Activated T-cell treated with anti-CD3 and anti-CD28 coated beads, Interleukin-2, amount 50 U/mL, for 4 hours (primary cell): ENCODE measurements around the gene NMT2. TPM values are rescaled to one million over a fixed set of nuclear protein-coding genes. Genes with fewer than 3 reads are reported as not detected.

Source experiments
- ATAC-seq, 2 donors: fragments of 200-7000 bp; cut with Tn5 transposase; one replicate each; pipeline ENCODE4 v1.10.0; 2021
- DNase-seq: peaks from one replicate; pipeline ENCODE4 v3.0.0-alpha.2; 2020
- H3K27me3 Mint-ChIP-seq: one replicate; pipeline ENCODE4 v1.8.0; 2021; ENCODE audit warnings: low read depth, mixed read lengths
- H3K36me3 Mint-ChIP-seq: one replicate; pipeline ENCODE4 v1.8.0; 2022; ENCODE audit warnings: mixed read lengths; ENCODE audit not compliant: insufficient read depth
- H3K4me1 Mint-ChIP-seq: one replicate; pipeline ENCODE4 v1.8.0; 2021; ENCODE audit warnings: low read depth, mixed read lengths
- H3K4me3 Mint-ChIP-seq: one replicate; pipeline ENCODE4 v1.8.0; 2021; ENCODE audit warnings: mild to moderate bottlenecking, moderate library complexity, mixed read lengths
- H3K9me3 Mint-ChIP-seq: one replicate; pipeline ENCODE4 v1.8.0; 2021; ENCODE audit warnings: mixed read lengths
- total RNA-seq, 3 donors: library from RNA; stranded (reverse); gene quantifications; one replicate each; pipeline ENCODE4 v1.2.1, GENCODE V29; 2021

Gene NMT2
- total RNA-seq, 3 donors from 2014 or later, result 6.9 to 7.6 (median 6.9) TPM

DNA sequence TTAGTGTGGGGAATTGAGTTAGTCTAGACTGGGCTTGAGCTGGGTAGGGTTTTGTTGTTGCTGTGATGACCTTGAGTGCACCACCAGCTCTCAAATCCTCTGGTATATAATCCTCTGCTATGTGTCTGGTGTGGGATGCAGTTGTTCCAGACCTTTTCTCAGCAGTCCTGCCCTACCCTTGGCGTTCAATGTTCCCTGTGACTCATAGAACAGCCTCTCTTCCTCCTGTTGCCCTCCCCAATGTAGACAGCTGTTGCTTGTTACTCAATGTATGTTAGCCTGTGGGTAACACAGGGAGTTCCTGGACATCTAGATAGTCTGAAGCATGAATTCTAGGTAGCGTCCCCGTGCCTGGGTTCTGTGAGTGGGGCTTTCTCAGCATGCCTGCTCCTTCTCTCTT lies 99.7 kb downstream of the NMT2 start:
- ATAC-seq (no peak), DNase-seq (no peak)
- H3K9me3 Mint-ChIP-seq, result peaks cover 4% of the 10 kb centered on the region
- H3K4me3 Mint-ChIP-seq, result no peak overlapping the region
- H3K4me1 Mint-ChIP-seq, result no peaks in the 10 kb centered on the region
- no peaks in the 10 kb centered on the region for H3K36me3 Mint-ChIP-seq
- H3K27me3 Mint-ChIP-seq, result peaks cover 10% of the 10 kb centered on the region

DNA sequence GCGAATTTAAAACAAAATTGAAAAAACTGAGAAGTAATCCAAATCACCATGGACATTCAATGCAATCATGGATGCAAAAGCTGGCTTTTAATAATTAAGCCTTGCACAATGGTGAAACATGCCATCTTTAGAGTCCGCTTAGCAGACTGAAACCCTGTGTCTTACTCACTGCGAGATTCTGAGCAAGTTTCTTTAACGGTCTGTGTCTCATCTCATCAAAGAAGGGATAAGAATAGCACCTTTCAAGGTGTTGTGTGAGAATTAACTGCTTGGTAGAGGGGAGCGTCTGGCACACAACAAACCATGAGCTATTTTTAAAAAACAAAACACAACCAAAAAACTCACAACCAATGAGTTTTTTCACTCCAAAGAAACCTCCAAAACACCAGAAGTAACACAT lies 101.3 kb downstream of the NMT2 start:
- peaks cover 6% of the 10 kb centered on the region for H3K27me3 Mint-ChIP-seq
- no peaks in the 10 kb centered on the region for H3K36me3 Mint-ChIP-seq
- ATAC-seq, result no peak
- H3K9me3 Mint-ChIP-seq, result peaks cover 4% of the 10 kb centered on the region
- DNase-seq, result no peak
- H3K4me1 Mint-ChIP-seq, result no peaks in the 10 kb centered on the region
- no peak overlapping the region for H3K4me3 Mint-ChIP-seq

DNA sequence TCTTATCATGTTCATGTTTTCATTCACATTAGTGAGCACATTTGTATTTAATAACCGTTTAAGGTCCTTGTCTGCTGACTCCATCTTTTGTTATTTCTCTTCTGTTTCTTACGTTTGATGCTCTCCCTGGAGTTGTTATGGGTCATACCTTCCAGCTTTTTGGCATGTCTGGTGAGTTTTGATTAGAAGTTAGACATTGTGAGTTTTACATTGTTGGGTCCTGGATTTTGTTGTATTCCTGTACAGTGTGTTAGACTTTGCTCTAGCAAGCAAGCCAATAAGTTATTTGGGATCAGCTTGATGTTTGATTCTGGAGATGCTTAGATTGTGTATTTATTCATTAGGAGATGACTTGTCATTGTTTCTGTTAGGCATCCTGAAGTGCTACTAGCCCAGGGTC lies 107.9 kb downstream of the NMT2 start:
- Mint-ChIP-seq H3K27me3 (peaks cover 21% of the 10 kb centered on the region), H3K4me3 (no peak overlapping the region), H3K9me3 (peaks cover 20% of the 10 kb centered on the region)

DNA sequence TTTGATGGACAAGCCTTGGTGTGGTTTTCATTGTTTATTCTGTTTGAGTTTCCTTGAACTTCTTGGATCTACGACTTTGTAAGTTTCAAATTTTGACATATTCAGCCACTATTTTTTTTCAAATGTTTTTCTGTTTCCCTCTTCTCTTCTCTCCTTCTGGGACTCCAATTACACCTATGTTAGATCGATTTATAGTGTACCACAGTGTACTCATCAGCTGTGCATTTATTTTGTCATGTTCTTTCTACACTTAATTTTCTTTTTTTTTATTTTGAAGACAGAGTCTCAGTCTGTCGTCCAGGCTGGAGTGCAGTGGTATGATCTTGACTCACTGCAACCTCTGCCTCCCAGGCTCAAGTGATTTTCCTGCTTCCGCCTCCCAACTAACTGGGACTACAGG lies 108.6 kb downstream of the NMT2 start:
- DNase-seq (no peak), ATAC-seq (no peak)
- H3K4me3 Mint-ChIP-seq, result no peak overlapping the region
- peaks cover 17% of the 10 kb centered on the region for H3K9me3 Mint-ChIP-seq
- no peaks in the 10 kb centered on the region for H3K4me1 Mint-ChIP-seq
- H3K27me3 Mint-ChIP-seq, result peaks cover 21% of the 10 kb centered on the region
- peaks cover 3% of the 10 kb centered on the region for H3K36me3 Mint-ChIP-seq

More for the DNA sequence above, 107.9 kb downstream of the NMT2 start:
- no peak for ATAC-seq
- Mint-ChIP-seq H3K4me1 (no peaks in the 10 kb centered on the region), H3K36me3 (peaks cover 3% of the 10 kb centered on the region)
- no peak for DNase-seq

DNA sequence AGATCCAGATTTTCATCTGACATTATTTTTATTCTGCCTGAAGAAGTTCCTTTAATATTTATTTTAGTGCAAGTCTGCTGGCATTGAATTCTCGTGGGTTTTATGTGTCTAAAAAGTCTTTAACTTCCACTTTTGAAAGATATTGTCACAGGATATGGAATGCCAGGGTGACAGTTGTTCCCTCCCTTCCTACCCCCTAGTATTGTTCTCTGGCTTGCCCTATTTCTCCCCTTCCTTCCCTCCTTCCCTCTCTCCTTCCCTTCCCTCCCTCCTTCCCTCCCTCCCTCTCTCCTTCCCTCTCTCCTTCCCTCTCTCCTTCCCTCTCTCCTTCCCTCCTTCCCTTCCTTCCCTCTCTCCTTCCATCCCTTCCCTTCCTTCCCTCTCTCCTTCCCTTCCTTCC lies 109.8 kb downstream of the NMT2 start:
- ATAC-seq (no peak), DNase-seq (no peak)
- Mint-ChIP-seq H3K4me3 (no peak overlapping the region), H3K4me1 (no peaks in the 10 kb centered on the region), H3K9me3 (peaks cover 17% of the 10 kb centered on the region), H3K36me3 (peaks cover 3% of the 10 kb centered on the region), H3K27me3 (peaks cover 21% of the 10 kb centered on the region)

Other genes with a start within 250 kb of the NMT2 start
- gene DCLRE1C, start 214.6 kb downstream of the NMT2 start, total RNA-seq, result 10 to 100 TPM in 1 of 3 donors, 1 to 10 TPM in 2; 8.4 to 10.1 (median 8.5) TPM
- not detected for gene MEIG1, start 209.3 kb downstream of the NMT2 start, total RNA-seq
- gene OLAH, start 124.8 kb downstream of the NMT2 start, total RNA-seq, result not detected
- under 1 TPM; 0.23 to 0.79 (median 0.52) TPM for gene ACBD7, start 79.9 kb downstream of the NMT2 start, total RNA-seq
- 10 to 100 TPM; 24.4 to 27.2 (median 25.8) TPM for gene RPP38, start 71.3 kb downstream of the NMT2 start, total RNA-seq
- gene FAM171A1, start 202.6 kb upstream of the NMT2 start, total RNA-seq, result 1 to 10 TPM; 2.7 to 4.2 (median 3.7) TPM